Nephron progenitor cell (in vitro differentiated cells): ENCODE data around the gene UNC13C.

Experiments used
- DNase-seq: peaks from one replicate; pipeline ENCODE4 v3.0.0; 2021
- H3K27ac Mint-ChIP-seq: 2 replicates; pipeline ENCODE4 v1.8.0; 2021; ENCODE audit warnings: mild to moderate bottlenecking, moderate library complexity, mixed read lengths
- H3K27me3 Mint-ChIP-seq: 2 replicates; pipeline ENCODE4 v1.8.0; 2021; ENCODE audit warnings: mild to moderate bottlenecking, low read depth, mixed read lengths; ENCODE audit not compliant: poor library complexity
- H3K36me3 Mint-ChIP-seq: 2 replicates; pipeline ENCODE4 v1.8.0; 2021; ENCODE audit warnings: low read depth, mixed read lengths
- H3K4me1 Mint-ChIP-seq: 2 replicates; pipeline ENCODE4 v1.8.0; 2021; ENCODE audit warnings: mixed read lengths
- H3K4me3 Mint-ChIP-seq: 2 replicates; pipeline ENCODE4 v1.8.0; 2021; ENCODE audit warnings: mild to moderate bottlenecking, moderate library complexity, mixed read lengths
- H3K9me3 Mint-ChIP-seq: 2 replicates; pipeline ENCODE4 v1.8.0; 2021; ENCODE audit warnings: mild to moderate bottlenecking, moderate library complexity, mixed read lengths
- TF ChIP-seq, protein P1 (sequence below): fragments of 200-600 bp; sonication (generic); IDR thresholded peaks from 2 replicates; pipeline ENCODE4 v1.5.0; 2021; ENCODE audit warnings: antibody characterized with exemption

The UNC13C gene

DNA sequence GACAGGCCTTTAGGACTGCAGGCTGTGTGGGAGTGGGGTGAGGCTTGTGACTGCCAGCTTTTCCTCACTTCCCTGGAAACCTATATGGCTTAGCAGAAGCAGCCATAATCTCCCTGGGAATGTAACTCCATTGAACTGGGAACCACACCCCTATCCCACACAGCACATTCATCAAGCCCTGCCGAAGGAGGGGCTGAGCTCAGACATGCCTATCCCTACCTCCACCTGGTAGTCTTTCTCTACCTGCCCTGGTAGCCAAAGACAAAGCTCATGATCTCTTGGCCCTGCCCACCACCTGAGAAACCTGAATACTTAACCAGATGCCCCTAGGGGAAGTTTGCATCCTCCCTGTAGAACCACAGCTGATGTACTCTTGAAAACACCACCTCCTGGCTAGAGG is 219.8 kb downstream of the UNC13C start:
- H3K27me3 Mint-ChIP-seq: peaks cover 4% of the 10 kb centered on the region
- H3K4me1 Mint-ChIP-seq: no peaks in the 10 kb centered on the region
- TF ChIP-seq, protein P1, sequence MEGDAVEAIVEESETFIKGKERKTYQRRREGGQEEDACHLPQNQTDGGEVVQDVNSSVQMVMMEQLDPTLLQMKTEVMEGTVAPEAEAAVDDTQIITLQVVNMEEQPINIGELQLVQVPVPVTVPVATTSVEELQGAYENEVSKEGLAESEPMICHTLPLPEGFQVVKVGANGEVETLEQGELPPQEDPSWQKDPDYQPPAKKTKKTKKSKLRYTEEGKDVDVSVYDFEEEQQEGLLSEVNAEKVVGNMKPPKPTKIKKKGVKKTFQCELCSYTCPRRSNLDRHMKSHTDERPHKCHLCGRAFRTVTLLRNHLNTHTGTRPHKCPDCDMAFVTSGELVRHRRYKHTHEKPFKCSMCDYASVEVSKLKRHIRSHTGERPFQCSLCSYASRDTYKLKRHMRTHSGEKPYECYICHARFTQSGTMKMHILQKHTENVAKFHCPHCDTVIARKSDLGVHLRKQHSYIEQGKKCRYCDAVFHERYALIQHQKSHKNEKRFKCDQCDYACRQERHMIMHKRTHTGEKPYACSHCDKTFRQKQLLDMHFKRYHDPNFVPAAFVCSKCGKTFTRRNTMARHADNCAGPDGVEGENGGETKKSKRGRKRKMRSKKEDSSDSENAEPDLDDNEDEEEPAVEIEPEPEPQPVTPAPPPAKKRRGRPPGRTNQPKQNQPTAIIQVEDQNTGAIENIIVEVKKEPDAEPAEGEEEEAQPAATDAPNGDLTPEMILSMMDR: no peak
- no peak overlapping the region for H3K27ac Mint-ChIP-seq
- peaks cover 16% of the 10 kb centered on the region for H3K9me3 Mint-ChIP-seq
- DNase-seq: no peak
- no peak overlapping the region for H3K4me3 Mint-ChIP-seq
- H3K36me3 Mint-ChIP-seq: no peaks in the 10 kb centered on the region

DNA sequence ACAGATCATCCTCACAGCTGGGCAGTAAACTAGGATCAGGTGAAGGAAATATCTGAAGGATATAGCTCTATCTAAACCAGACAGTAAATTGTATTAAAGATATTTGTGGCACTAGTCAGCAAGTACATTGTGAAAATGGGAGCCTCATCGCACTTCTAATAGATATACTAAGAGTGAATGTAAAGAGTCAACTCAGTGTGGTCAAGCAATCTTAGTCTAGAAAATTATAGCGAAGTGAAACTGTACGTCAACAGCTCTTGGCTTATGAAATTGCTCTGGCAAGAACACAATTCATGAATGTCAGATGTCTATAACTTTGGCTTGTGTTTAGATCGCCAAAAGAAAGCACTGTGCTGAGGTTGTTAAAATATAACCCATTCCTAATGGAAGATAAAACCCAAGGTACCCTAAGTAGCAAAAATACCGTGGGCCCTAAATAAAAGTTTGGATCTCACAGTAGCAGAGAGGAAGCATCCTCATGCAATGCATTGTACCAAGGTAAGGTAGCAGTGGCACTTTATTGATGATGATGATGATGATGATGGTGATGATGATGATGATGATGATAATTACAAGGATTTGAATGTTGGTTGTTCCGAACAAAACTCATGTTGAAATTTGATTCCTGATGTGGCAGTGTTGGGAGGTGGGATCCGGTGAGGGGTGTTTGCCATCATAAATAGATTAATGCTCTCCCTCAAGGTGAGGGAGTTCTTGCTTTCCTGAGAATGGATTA is 228.5 kb downstream of the UNC13C start:
- Mint-ChIP-seq H3K36me3 (no peaks in the 10 kb centered on the region), H3K27ac (no peak overlapping the region), H3K27me3 (no peaks in the 10 kb centered on the region), H3K9me3 (no peaks in the 10 kb centered on the region), H3K4me1 (no peaks in the 10 kb centered on the region), H3K4me3 (no peak overlapping the region)
- TF ChIP-seq, protein P1: no peak
- no peak for DNase-seq

DNA sequence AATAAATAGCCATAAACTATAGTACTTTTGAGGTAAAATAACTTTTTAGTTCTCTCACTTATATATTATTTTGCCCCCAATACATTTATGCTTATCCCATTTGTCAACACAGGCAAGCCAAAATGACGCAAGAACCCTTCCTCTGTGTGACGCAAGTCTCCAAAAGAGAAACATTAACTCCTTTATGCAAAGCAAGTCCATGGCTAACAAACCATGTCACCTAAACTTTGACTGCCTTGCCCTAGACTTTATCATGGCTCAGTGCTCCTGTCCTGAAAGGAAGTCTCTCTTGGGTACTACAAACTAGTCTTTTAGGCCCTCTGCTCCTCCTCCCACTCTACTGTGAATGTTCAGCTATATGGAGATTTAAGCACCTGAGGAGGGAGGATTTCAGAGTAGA is 230.5 kb downstream of the UNC13C start:
- no peak for DNase-seq
- H3K9me3 Mint-ChIP-seq: no peaks in the 10 kb centered on the region
- H3K4me3 Mint-ChIP-seq: no peak overlapping the region
- no peak overlapping the region for H3K27ac Mint-ChIP-seq
- TF ChIP-seq, protein P1: no peak
- no peaks in the 10 kb centered on the region for H3K36me3 Mint-ChIP-seq
- no peaks in the 10 kb centered on the region for H3K4me1 Mint-ChIP-seq
- no peaks in the 10 kb centered on the region for H3K27me3 Mint-ChIP-seq

DNA sequence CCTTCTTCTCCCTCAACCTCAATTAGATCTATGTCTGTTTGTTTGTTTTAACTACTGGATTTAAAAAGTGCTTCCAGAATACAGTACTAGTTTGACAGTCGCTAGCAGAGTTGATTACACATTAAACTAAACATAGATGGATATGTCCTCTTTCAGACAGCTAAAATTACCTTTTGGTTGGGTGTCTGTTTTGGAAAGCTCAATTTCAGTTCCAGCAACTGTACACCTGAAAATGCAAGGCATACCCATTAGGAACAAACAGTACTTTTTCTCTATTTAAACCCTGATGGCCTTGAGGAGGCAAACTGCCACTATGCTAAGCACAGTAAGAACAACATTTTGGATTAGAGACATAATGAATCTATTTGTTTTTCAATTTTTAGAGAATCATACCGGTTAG is 234.4 kb downstream of the UNC13C start:
- no peaks in the 10 kb centered on the region for H3K9me3 Mint-ChIP-seq
- H3K27me3 Mint-ChIP-seq: peaks cover 3% of the 10 kb centered on the region
- DNase-seq: no peak
- H3K4me3 Mint-ChIP-seq: no peak overlapping the region
- H3K36me3 Mint-ChIP-seq: no peaks in the 10 kb centered on the region
- H3K27ac Mint-ChIP-seq: no peak overlapping the region
- TF ChIP-seq, protein P1: no peak
- no peaks in the 10 kb centered on the region for H3K4me1 Mint-ChIP-seq

DNA sequence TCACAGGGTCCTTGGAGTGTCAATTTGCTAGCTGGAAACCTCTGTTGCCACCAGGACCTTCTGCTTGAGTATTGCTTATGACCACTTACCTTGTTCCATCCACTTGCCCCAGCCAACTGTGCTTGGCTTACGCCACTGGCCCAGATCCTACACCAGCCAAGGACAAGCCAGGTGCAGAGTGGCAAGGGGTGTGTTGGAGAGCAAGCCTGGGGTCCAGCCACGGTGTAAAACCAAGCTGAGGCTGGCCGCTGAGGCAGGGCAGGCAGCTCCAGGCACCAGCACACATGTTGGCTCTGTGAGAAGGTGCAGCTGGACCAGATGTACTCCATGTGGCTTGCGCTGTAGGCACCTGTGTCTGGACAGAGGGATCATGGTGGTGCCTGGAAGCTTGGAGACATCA is 248.2 kb downstream of the UNC13C start:
- H3K4me3 Mint-ChIP-seq: no peak overlapping the region
- H3K36me3 Mint-ChIP-seq: no peaks in the 10 kb centered on the region
- DNase-seq: no peak
- H3K27ac Mint-ChIP-seq: no peak overlapping the region
- no peaks in the 10 kb centered on the region for H3K4me1 Mint-ChIP-seq
- peaks cover 43% of the 10 kb centered on the region for H3K9me3 Mint-ChIP-seq
- TF ChIP-seq, protein P1: no peak
- peaks cover 3% of the 10 kb centered on the region for H3K27me3 Mint-ChIP-seq

DNA sequence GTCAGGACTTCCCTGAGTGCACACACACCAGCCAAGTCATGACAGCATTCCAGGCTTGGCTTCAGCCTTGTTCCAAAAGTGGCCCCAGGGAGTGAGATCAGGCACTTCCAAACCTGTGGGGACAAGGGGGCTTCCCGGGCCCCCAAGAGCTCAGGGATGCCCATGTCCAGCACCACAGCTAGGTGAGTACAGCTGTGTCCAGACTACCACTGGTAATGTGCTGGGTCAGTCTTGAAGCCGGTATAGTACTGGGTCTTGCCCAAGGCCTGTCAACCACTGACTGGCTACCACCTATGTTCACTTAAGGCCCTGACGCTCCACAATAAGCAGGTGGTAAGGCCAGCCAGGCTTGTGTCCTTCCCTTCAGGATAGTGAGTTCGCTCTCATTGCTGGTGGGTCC is 249.3 kb downstream of the UNC13C start:
- TF ChIP-seq, protein P1: no peak
- Mint-ChIP-seq H3K9me3 (peaks cover 43% of the 10 kb centered on the region), H3K27me3 (no peaks in the 10 kb centered on the region), H3K27ac (no peak overlapping the region), H3K36me3 (no peaks in the 10 kb centered on the region), H3K4me3 (no peak overlapping the region), H3K4me1 (no peaks in the 10 kb centered on the region)
- DNase-seq: no peak
